Measurements from ENCODE around the gene MYO1D. TPM values are rescaled to one million over a fixed set of nuclear protein-coding genes. Genes with fewer than 3 reads are reported as not detected.

The MYO1D gene
- total and polyA plus RNA-seq, 2 donors (not counting 3 experiments of a cell fraction or from before 2014, with no cell fraction given): 37.8 to 85.5 TPM

- Histone ChIP-seq H3K27ac (ENCODE audit: insufficient read depth, low read depth, low read length) (no peak overlapping the region), H2AFZ (ENCODE audit: low read depth, low read length) (no peak overlapping the region), H3K4me3 (replicated peaks in 1 of 3; ENCODE audit: insufficient read depth in 1 of 3, low read depth in 1 of 3, low read length in 3 of 3) (no peak overlapping the region), H3K27me3 (ENCODE audit: control insufficient read depth in 2 of 2, insufficient read depth in 2 of 2, low read length in 2 of 2) (no peaks in the 10 kb centered on the region), H3K36me3 (ENCODE audit: control insufficient read depth in 2 of 2, extremely low read depth in 1 of 2, insufficient read depth in 2 of 2, low read length in 2 of 2) (no peaks in the 10 kb centered on the region), H3K9me3 (replicated peaks; ENCODE audit: control insufficient read depth, insufficient read depth, low read length) (no peaks in the 10 kb centered on the region), H3K9ac (replicated peaks; ENCODE audit: extremely low read depth, insufficient read depth, low read length) (no peak overlapping the region), H4K20me1 (replicated peaks; ENCODE audit: control insufficient read depth, extremely low read depth, insufficient read depth, low read length) (no peaks in the 10 kb centered on the region), H3K9me1 (replicated peaks; ENCODE audit: control insufficient read depth, extremely low read depth, insufficient read depth, low read length) (no peaks in the 10 kb centered on the region), H3K4me2 (ENCODE audit: insufficient read depth, low read length) (no peak overlapping the region), H3K4me1 (ENCODE audit: control insufficient read depth, extremely low read depth, insufficient read depth, low read length) (peaks cover 24% of the 10 kb centered on the region), H3K79me2 (ENCODE audit: control insufficient read depth, insufficient read depth, low read length) (no peaks in the 10 kb centered on the region)
- dilution Hi-C loops (cut with MboI; ENCODE audit: extremely low pct_ligation_motif_present, low sequenced_read_pairs): no loop called here
- FAIRE-seq (no peak), DNase-seq (ENCODE audit: low read depth, low spot score) (no peak)
- TF ChIP-seq EZH2 (IDR thresholded peaks at IDR 0.05; ENCODE audit: borderline replicate concordance, low read depth, low read length, severe bottlenecking) (no peak), CTCF (IDR thresholded peaks at IDR 0.05; ENCODE audit: extremely low read depth in 1 of 2, insufficient read depth in 1 of 2, low read depth in 1 of 2, low read length in 2 of 2) (no peak), POLR2AphosphoS5 (IDR thresholded peaks at IDR 0.05; ENCODE audit: insufficient read depth, low read depth, low read length) (no peak), MAX (IDR thresholded peaks at IDR 0.05; ENCODE audit: insufficient read depth, insufficient read length) (no peak), FOS (IDR thresholded peaks at IDR 0.05; ENCODE audit: borderline replicate concordance, insufficient read depth, low read length) (no peak), JUN (IDR thresholded peaks at IDR 0.05; ENCODE audit: borderline replicate concordance, insufficient read depth, insufficient read length, low read depth) (no peak), GATA2 (IDR thresholded peaks at IDR 0.05; ENCODE audit: insufficient read depth, insufficient read length, low read depth, low read length) (no peak), POLR2A (IDR thresholded peaks at IDR 0.05; ENCODE audit: low read depth, low read length) (no peak), MYC (IDR thresholded peaks at IDR 0.05; ENCODE audit: low read depth, low read length) (no peak)
- intact Hi-C loops (cut with micrococcal nuclease): loop anchor here (5.0 kb wide), 1 partner anchor 49 kb away; the partner anchor contains the start of gene MYO1D
- CTCF ChIA-PET: no interaction called here
- no TSS peak for BruUV-seq (replicated peaks)
- POLR2A ChIA-PET: no interaction called here
These were observed 49.3 kb upstream of the MYO1D start for GRCh38 chr17:32926183-32926582.
